ACHN (cell line): ENCODE data around the gene NPIPA7.
"Not testable (repeated sequence)": the region's sequence is repeated elsewhere in the genome, so short reads cannot be mapped to it uniquely, and the experiment has no call there.

Source experiments
- DNase-seq: peaks from one replicate; pipeline ENCODE4 v3.0.0-alpha.2; 2015
- in situ Hi-C: cut with HindIII; loops from 2 replicates; pipeline ENCODE4 v1.10.0; 2017; ENCODE audit warnings: low sequenced_read_pairs, low pct_ligation_motif_present, low pct_unique_long_range_greater_than_20kb

Gene NPIPA7

GRCh38 chr16:16378840-16379239 is at the start of gene NPIPA7:
Gene NPIPA7 (plus strand): TSS chr16:16379140. CDS start chr16:16379245, 105 bp downstream.
- in situ Hi-C loops, DNase-seq: not testable (repeated sequence)

- in situ Hi-C loops, DNase-seq: not testable (repeated sequence)
Observed at GRCh38 chr16:16331466-16331865, 47.5 kb upstream of the NPIPA7 start.

GRCh38 chr16:16357556-16357955 is 21.4 kb upstream of the NPIPA7 start:
- DNase-seq = not testable (repeated sequence)

DNA sequence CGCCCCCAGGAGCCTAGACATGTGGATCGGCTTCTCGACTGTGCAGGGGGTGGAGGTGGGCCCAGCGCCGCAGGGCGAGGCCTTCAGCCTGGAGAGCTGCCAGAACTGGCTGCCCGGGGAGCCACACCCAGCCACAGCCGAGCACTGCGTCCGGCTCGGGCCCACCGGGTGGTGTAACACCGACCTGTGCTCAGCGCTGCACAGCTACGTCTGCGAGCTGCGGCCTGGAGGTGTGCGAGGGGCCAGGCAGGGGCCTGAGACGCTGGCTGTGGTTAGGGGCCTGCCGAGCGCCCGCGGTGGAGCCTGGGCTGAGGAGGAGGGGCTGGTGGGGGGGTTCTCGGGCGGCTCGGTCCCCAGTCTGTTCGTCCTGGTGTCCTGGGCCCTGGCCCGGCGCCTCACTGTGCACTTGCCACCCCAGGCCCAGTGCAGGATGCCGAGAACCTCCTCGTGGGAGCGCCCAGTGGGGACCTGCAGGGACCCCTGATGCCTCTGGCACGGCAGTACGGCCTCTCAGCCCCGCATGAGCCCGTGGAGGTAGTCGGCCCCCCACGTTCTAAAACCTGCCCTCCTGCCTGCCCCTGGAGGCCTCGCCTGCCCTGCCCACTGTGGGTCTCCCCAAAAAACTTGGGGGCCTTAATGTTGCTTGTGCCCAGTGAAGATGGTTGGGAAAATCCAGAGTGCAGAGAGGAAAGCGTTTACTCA is 20.2 kb upstream of the NPIPA7 start:
- DNase-seq, in situ Hi-C loops: not testable (repeated sequence)

More at GRCh38 chr16:16357556-16357955, 21.4 kb upstream of the NPIPA7 start:
- in situ Hi-C loops = not testable (repeated sequence)

- in situ Hi-C loops, DNase-seq: not testable (repeated sequence)
Observed at GRCh38 chr16:16363595-16363994, 15.3 kb upstream of the NPIPA7 start.

- DNase-seq, in situ Hi-C loops: not testable (repeated sequence)
Observed at GRCh38 chr16:16364100-16364499, 14.8 kb upstream of the NPIPA7 start.

GRCh38 chr16:16364701-16365100 is 14.2 kb upstream of the NPIPA7 start:
- in situ Hi-C loops = not testable (repeated sequence)

DNA sequence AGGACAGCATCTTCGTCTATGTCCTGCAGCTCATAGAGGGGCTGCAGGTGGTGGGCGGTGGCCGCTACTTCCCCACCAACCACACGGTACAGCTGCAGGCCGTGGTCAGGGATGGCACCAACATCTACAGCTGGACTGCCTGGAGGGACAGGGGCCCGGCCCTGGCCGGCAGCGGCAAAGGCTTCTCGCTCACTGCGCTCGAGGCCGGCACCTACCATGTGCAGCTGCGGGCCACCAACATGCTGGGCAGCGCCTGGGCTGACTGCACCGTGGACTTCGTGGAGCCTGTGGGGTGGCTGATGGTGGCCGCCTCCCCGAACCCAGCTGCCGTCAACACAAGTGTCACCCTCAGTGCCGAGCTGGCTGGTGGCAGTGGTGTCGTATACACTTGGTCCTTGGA is 13.6 kb upstream of the NPIPA7 start:
- in situ Hi-C loops = not testable (repeated sequence)
- DNase-seq = peak; percentile 0

More at GRCh38 chr16:16364701-16365100, 14.2 kb upstream of the NPIPA7 start:
- DNase-seq = not testable (repeated sequence)

DNA sequence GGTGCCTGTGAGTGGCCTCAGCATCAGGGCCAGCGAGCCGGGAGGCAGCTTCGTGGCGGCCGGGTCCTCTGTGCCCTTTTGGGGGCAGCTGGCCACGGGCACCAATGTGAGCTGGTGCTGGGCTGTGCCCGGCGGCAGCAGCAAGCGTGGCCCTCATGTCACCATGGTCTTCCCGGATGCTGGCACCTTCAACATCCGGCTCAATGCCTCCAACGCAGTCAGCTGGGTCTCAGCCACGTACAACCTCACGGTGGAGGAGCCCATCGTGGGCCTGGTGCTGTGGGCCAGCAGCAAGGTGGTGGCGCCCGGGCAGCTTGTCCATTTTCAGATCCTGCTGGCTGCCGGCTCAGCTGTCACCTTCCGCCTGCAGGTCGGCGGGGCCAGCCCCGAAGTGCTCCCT is 13.1 kb upstream of the NPIPA7 start:
- in situ Hi-C loops = not testable (repeated sequence)

DNA sequence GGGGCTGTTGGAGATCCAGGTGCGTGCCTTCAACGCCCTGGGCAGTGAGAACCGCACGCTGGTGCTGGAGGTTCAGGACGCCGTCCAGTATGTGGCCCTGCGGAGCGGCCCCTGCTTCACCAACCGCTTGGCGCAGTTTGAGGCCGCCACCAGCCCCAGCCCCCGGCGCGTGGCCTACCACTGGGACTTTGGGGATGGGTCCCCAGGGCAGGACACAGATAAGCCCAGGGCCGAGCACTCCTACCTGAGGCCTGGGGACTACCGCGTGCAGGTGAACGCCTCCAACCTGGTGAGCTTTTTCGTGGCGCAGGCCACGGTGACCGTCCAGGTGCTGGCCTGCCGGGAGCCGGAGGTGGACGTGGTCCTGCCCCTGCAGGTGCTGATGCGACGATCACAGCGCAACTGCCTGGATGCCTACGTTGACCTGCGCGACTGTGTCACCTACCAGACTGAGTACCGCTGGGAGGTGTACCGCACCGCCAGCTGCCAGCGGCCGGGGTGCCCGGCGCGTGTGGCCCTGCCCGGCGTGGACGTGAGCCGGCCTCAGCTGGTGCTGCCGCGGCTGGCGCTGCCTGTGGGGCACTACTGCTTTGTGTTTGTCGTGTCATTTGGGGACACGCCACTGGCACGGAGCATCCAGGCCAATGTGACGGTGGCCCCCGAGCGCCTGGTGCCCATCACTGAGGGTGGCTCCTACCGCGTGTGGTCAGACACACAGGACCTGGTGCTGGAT is 12.2 kb upstream of the NPIPA7 start:
- in situ Hi-C loops, DNase-seq: not testable (repeated sequence)

More for the DNA sequence above, 13.1 kb upstream of the NPIPA7 start:
- DNase-seq = not testable (repeated sequence)

DNA sequence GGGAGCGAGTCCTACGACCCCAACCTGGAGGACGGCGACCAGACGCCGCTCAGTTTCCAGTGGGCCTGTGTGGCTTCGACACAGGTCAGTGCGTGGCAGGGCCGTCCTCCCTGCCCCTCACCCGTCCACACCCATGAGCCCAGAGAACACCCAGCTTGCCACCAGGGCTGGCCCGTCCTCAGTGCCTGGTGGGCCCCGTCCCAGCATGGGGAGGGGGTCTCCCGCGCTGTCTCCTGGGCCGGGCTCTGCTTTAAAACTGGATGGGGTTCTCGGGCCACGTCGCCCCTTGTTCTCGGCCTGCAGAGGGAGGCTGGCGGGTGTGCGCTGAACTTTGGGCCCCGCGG is 11.7 kb upstream of the NPIPA7 start:
- in situ Hi-C loops, DNase-seq: not testable (repeated sequence)

DNA sequence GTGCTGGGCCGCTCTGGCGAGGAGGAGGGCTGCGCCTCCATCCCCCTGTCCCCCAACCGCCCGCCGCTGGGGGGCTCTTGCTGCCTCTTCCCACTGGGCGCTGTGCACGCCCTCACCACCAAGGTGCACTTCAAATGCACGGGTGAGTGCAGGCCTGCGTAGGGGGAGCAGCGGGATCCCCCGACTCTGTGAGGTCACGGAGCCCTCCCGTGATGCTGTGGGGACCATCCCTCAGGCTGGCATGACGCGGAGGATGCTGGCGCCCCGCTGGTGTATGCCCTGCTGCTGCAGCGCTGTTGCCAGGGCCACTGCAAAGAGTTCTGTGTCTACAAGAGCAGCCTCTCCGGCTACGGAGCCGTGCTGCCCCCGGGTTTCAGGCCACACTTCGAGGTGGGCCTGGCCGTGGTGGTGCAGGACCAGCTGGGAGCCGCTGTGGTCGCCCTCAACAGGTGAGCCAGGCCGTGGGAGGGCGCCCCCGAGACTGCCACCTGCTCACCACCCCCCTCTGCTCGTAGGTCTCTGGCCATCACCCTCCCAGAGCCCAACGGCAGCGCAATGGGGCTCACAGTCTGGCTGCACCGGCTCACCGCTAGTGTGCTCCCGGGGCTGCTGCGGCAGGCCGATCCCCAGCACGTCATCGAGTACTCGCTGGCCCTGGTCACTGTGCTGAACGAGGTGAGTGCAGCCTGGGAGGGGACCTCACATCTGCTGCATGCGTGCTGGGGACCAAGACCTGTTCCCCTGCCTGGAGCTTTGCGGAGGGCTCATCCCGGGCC is 9.7 kb upstream of the NPIPA7 start:
- DNase-seq, in situ Hi-C loops: not testable (repeated sequence)

- DNase-seq, in situ Hi-C loops: not testable (repeated sequence)
Observed at GRCh38 chr16:16371136-16371735, 7.7 kb upstream of the NPIPA7 start.

- DNase-seq, in situ Hi-C loops: not testable (repeated sequence)
Observed at GRCh38 chr16:16374192-16374591, 4.7 kb upstream of the NPIPA7 start.

DNA sequence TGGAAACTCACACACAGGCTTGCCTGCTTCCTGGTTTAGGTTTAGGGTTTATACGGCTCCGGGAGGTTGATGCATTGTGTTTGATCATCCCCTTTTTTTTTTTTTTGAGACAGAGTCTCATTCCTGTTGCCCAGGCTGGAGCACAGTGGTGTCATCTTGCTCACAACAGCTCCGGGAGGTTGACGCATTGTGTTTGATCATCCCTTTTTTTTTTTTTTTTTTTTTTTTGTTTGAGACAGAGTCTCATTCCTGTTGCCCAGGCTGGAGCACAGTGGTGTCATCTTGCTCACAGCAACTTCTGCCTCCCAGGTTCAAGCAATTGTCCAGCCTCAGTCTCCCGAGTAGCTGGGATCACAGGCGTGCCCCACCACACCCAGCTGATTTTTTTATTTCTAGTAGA is 20.7 kb downstream of the NPIPA7 start:
- in situ Hi-C loops, DNase-seq: not testable (repeated sequence)

- in situ Hi-C loops, DNase-seq: not testable (repeated sequence)
Observed at GRCh38 chr16:16402333-16402732, 23.4 kb downstream of the NPIPA7 start.

DNA sequence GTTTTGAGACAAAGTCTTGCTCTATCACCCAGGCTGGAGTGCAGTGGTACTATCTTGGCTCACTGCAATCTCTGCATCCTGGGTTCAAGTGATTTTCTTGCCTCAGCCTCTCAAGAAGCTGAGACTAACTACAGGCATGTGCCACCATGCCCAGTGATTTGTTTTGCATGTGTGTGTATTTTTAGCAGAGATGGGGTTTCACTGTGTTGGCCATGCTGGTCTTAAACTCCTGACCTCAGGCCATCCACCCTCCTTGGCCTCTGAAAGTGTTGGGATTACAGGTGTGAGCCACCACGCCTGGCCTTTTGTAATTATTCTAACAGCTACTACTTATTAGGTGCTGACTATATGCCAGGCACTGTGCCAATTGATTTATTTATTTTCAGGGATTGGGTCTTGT is 25.3 kb downstream of the NPIPA7 start:
- DNase-seq, in situ Hi-C loops: not testable (repeated sequence)

DNA sequence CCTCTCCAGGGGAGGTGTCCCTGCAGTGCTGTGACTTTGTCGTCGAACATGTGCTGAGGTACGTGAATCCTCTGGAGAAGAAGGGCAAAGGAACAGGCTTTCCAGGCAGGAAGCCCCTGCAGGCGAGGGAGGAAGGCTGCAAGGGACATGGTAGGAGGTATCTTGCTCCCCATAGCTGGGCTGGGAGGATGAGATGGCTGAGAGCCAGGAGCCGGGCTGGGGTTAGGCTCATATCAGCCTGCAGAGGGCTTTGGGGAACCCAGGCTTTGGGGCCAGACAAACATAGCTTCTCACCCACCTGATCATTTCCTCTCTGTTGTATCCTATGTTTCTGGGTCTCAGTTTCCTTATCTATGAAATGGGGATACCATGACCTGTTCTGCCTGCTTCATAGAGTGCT is 26.5 kb downstream of the NPIPA7 start:
- in situ Hi-C loops = not testable (repeated sequence)

More for the DNA sequence above, 26.5 kb downstream of the NPIPA7 start:
- not testable (repeated sequence) for DNase-seq
